Endometrial microvascular endothelial cells (primary cell): ENCODE results near the gene ADGRB2. TPM values are rescaled to one million over a fixed set of nuclear protein-coding genes. Genes with fewer than 3 reads are reported as not detected.

Experiments
- in situ Hi-C: cut with HindIII; loops from 2 replicates; pipeline ENCODE4 v1.10.0; 2017; ENCODE audit warnings: low sequenced_read_pairs, low pct_unique_long_range_greater_than_20kb; ENCODE audit errors: inconsistent ontology term
- total RNA-seq: library from RNA; depleted of rRNA; stranded (reverse); fragments of >200 nt; gene quantifications from one replicate; pipeline ENCODE4 v1.2.3, GENCODE V29; 2015; ENCODE audit errors: inconsistent ontology term

ADGRB2 gene
- total RNA-seq, 1 donor from 2014 or later: 0.19 TPM

GRCh38 chr1:31754397-31754796 lies 9.7 kb downstream of the ADGRB2 start:
- in situ Hi-C loops: no loop called here

GRCh38 chr1:31753707-31754349 lies 10.3 kb downstream of the ADGRB2 start:
- in situ Hi-C loops: no loop called here

GRCh38 chr1:31752952-31753475 lies 11.1 kb downstream of the ADGRB2 start:
- in situ Hi-C loops: no loop called here

GRCh38 chr1:31752258-31752657 lies 11.9 kb downstream of the ADGRB2 start:
- in situ Hi-C loops: no loop called here

GRCh38 chr1:31751822-31752241 lies 12.3 kb downstream of the ADGRB2 start:
- in situ Hi-C loops: no loop called here

- in situ Hi-C loops: no loop called here
These were observed 13.2 kb downstream of the ADGRB2 start for GRCh38 chr1:31750858-31751510.

- in situ Hi-C loops: no loop called here
These were observed 14.1 kb downstream of the ADGRB2 start for GRCh38 chr1:31749785-31750735.

- in situ Hi-C loops: no loop called here
These were observed 15.8 kb downstream of the ADGRB2 start for GRCh38 chr1:31748365-31748764.

GRCh38 chr1:31747304-31747703 lies 16.8 kb downstream of the ADGRB2 start:
- in situ Hi-C loops: no loop called here

GRCh38 chr1:31746687-31747086 lies 17.5 kb downstream of the ADGRB2 start:
- in situ Hi-C loops: no loop called here

- in situ Hi-C loops: no loop called here
These were observed 18.0 kb downstream of the ADGRB2 start for GRCh38 chr1:31745946-31746670.

GRCh38 chr1:31745096-31745945 lies 18.8 kb downstream of the ADGRB2 start:
- in situ Hi-C loops: no loop called here

- in situ Hi-C loops: no loop called here
These were observed 19.8 kb downstream of the ADGRB2 start for GRCh38 chr1:31744165-31744888.

- in situ Hi-C loops: no loop called here
These were observed 21.5 kb downstream of the ADGRB2 start for GRCh38 chr1:31742462-31743212.

- in situ Hi-C loops: no loop called here
These were observed 24.8 kb downstream of the ADGRB2 start for GRCh38 chr1:31739346-31739745.

GRCh38 chr1:31736675-31737074 lies 27.5 kb downstream of the ADGRB2 start:
- in situ Hi-C loops: no loop called here

- in situ Hi-C loops: no loop called here
These were observed 28.6 kb downstream of the ADGRB2 start for GRCh38 chr1:31735571-31735970.
